B cell (primary cell): Measurements from ENCODE around the gene PNLIPRP1. TPM values are rescaled to one million over a fixed set of nuclear protein-coding genes. Genes with fewer than 3 reads are reported as not detected.

ENCODE experiments used
- ATAC-seq: fragments of 200-7000 bp; cut with Tn5 transposase; one replicate; pipeline ENCODE4 v1.10.0; 2021; ENCODE audit warnings: low read depth, mild to moderate bottlenecking, moderate number of reproducible peaks, moderate library complexity
- CTCF ChIA-PET: fragments of 350-600 bp; sonication (Branson Sonifier 250); formaldehyde crosslinking; loops from one replicate; lab custom pipeline; 2021; ENCODE audit warnings: antibody characterized with exemption, inconsistent platforms; lab: Charles Lee
- POLR2A ChIA-PET: fragments of 350-600 bp; sonication (Branson Sonifier 250); formaldehyde crosslinking; loops from one replicate; lab custom pipeline; 2021; ENCODE audit warnings: antibody characterized with exemption; lab: Charles Lee
- DNase-seq: peaks from one replicate; pipeline ENCODE4 v3.0.0; 2013
- H2AFZ ChIP-seq: 2 replicates; pipeline ENCODE4 v1.6.1; 2012; ENCODE audit warnings: mild to moderate bottlenecking, low read depth, low read length; ENCODE audit not compliant: insufficient read depth, poor library complexity, severe bottlenecking
- H3K27ac ChIP-seq, 2 donors: 1 replicate in 1 of 2; 2 replicates in 1 of 2; pipeline ENCODE4 v1.5.1; 2012 to 2013; ENCODE audit warnings: low read length in 2 of 2, mild to moderate bottlenecking in 2 of 2, moderate library complexity in 1 of 2
- H3K27me3 ChIP-seq, 4 experiments: fragments of 200-600 bp in 1 of 4; sonication (generic) in 1 of 4; replicated peaks in 1 of 4; 1 replicate in 2 of 4; 2 replicates in 2 of 4; pipeline versions ENCODE4 v1.6.1 to v1.7.0; 2013 to 2016; ENCODE audit warnings: low read length in 3 of 4, mild to moderate bottlenecking in 2 of 4, mixed read lengths in 1 of 4, moderate library complexity in 1 of 4; ENCODE audit not compliant: insufficient read depth in 4 of 4, control insufficient read depth in 3 of 4; ENCODE audit errors: control extremely low read depth in 1 of 4
- H3K36me3 ChIP-seq, 2 experiments: replicated peaks in 1 of 2; 1 replicate in 1 of 2; 2 replicates in 1 of 2; pipeline versions ENCODE4 v1.6.1 to v1.7.1; 2013; ENCODE audit warnings: low read length in 1 of 2; ENCODE audit not compliant: insufficient read depth in 2 of 2, control insufficient read depth in 1 of 2; ENCODE audit errors: control extremely low read depth in 1 of 2, extremely low read depth in 1 of 2
- H3K4me1 ChIP-seq, 2 donors: fragments of 200-600 bp in 1 of 2; sonication (generic) in 1 of 2; 1 replicate in 1 of 2; 2 replicates in 1 of 2; pipeline versions ENCODE4 v1.5.1 to v1.6.1; 2013 to 2017; ENCODE audit warnings: low read length in 2 of 2; ENCODE audit not compliant: control insufficient read depth in 2 of 2, insufficient read depth in 2 of 2
- H3K4me2 ChIP-seq: replicated peaks from 2 replicates; pipeline ENCODE3; 2012; ENCODE audit warnings: mild to moderate bottlenecking, low read depth, low read length; ENCODE audit not compliant: poor library complexity, severe bottlenecking
- H3K4me3 ChIP-seq, 5 experiments: fragments of 200-600 bp in 1 of 5; sonication (generic) in 1 of 5; 1 replicate in 3 of 5; 2 replicates in 2 of 5; pipeline versions ENCODE4 v1.5.1 to v1.7.0; 2011 to 2016; ENCODE audit warnings: low read length in 4 of 5, mild to moderate bottlenecking in 4 of 5, low read depth in 2 of 5, control low read depth in 1 of 5, moderate library complexity in 1 of 5; ENCODE audit not compliant: insufficient read depth in 1 of 5; ENCODE audit errors: control extremely low read depth in 1 of 5, extremely low read depth in 1 of 5
- H3K79me2 ChIP-seq: fragments of 200-600 bp; sonication (generic); one replicate; pipeline ENCODE4 v1.6.0; 2016; ENCODE audit warnings: low read length; ENCODE audit not compliant: control insufficient read depth, insufficient read depth
- H3K9ac ChIP-seq: fragments of 200-600 bp; sonication (generic); 2 replicates; pipeline ENCODE4 v1.6.1; 2017; ENCODE audit warnings: mild to moderate bottlenecking, low read length, moderate library complexity
- H3K9me3 ChIP-seq, 3 donors: one replicate each; pipeline versions ENCODE4 v1.6.1 to v1.7.1; 2013; ENCODE audit warnings: low read length in 2 of 3; ENCODE audit not compliant: control insufficient read depth in 2 of 3, insufficient read depth in 1 of 3; ENCODE audit errors: control extremely low read depth in 1 of 3
- H4K20me1 ChIP-seq: 2 replicates; pipeline ENCODE4 v1.6.0; 2012; ENCODE audit warnings: mild to moderate bottlenecking, low read length; ENCODE audit not compliant: insufficient read depth, control insufficient read depth, poor library complexity, severe bottlenecking
- H3K27ac Mint-ChIP-seq: one replicate; pipeline ENCODE4 v1.8.0; 2021; ENCODE audit warnings: mixed read lengths
- H3K27me3 Mint-ChIP-seq: one replicate; pipeline ENCODE4 v1.8.0; 2021; ENCODE audit warnings: mixed read lengths
- H3K4me1 Mint-ChIP-seq: one replicate; pipeline ENCODE4 v1.8.0; 2021; ENCODE audit warnings: mixed read lengths
- H3K4me3 Mint-ChIP-seq: one replicate; pipeline ENCODE4 v1.8.0; 2021; ENCODE audit warnings: mixed read lengths
- H3K9me3 Mint-ChIP-seq: one replicate; pipeline ENCODE4 v1.8.0; 2022; ENCODE audit warnings: mixed read lengths; ENCODE audit not compliant: insufficient read depth
- EZH2 ChIP-seq: IDR thresholded peaks from 2 replicates; pipeline ENCODE4 v1.6.1; 2012; ENCODE audit warnings: borderline replicate concordance, low read depth, mild to moderate bottlenecking, moderate library complexity, low read length; ENCODE audit not compliant: insufficient read depth, poor library complexity, severe bottlenecking
- WGBS: methylation state at CpG from one replicate; pipeline ENCODE4 v1.1.5; 2013; ENCODE audit warnings: missing lambda C conversion rate; ENCODE audit not compliant: insufficient coverage; 5-methylcytosine and 5-hydroxymethylcytosine counted together
- intact Hi-C: fragments of 100-400 bp; cut with micrococcal nuclease; formaldehyde crosslinking; loops from one replicate; pipeline ENCODE4 v1.10.0; 2022
- polyA plus RNA-seq: library from polyadenylated mRNA; depleted of rRNA; stranded (reverse); fragments of >200 nt; gene quantifications from 2 replicates; pipeline ENCODE4 v1.2.3, GENCODE V29; 2012
- total RNA-seq, 2 donors: library from RNA; stranded (reverse); fragments of 120-200 nt in 1 of 2; gene quantifications; 1 replicate in 1 of 2; 2 replicates in 1 of 2; pipeline versions ENCODE4 v1.2.3 to v1.2.4, GENCODE V29; 2013 to 2022
- TF ChIP-seq, protein P1 (sequence below): fragments of 200-600 bp; IDR thresholded peaks from one replicate; pipeline ENCODE4 v1.8.0; 2022; ENCODE audit warnings: antibody characterized with exemption, mild to moderate bottlenecking

The PNLIPRP1 gene
- total and polyA plus RNA-seq, 2 donors (not counting 1 experiment from before 2014, with no cell fraction given) = not detected

DNA sequence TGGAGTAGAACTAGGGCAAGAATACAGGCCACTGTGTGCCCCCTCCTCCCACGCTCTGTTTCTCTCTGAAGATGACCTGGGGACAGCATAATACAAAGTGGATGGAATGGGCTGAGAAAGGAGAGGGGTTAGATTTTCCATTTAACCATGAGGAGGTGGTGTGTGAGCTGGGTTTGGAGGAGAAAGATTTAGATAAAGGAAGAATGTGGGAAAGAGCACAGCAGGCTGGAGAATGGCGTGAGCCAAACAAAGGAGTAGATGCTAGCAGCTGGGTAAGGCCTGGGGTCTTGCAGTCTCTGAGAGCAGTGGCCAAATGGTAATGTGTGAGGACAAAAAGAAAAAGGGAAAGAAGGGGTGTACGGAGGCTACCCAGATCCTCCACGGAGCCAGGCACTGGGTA is 38.6 kb downstream of the PNLIPRP1 start:
- intact Hi-C loops = no loop called here
- Mint-ChIP-seq H3K27me3 (peaks cover 19% of the 10 kb centered on the region), H3K9me3 (no peaks in the 10 kb centered on the region), H3K4me3 (no peak overlapping the region), H3K27ac (no peak overlapping the region), H3K4me1 (no peaks in the 10 kb centered on the region)
- Histone ChIP-seq H3K4me3 (no peak overlapping the region), H3K9me3 (peaks cover 0 to 6% (median 0%) of the 10 kb centered on the region in 3 donors), H3K36me3 (no peaks in the 10 kb centered on the region), H3K4me2 (no peak overlapping the region), H3K27me3 (peaks cover 0 to 4% (median under 1%) of the 10 kb centered on the region in 4 experiments), H3K27ac (no peak overlapping the region), H3K4me1 (no peaks in the 10 kb centered on the region), H3K9ac (no peak overlapping the region), H2AFZ (no peak overlapping the region), H3K79me2 (no peaks in the 10 kb centered on the region), H4K20me1 (no peaks in the 10 kb centered on the region)
- TF ChIP-seq EZH2 = no peak
- TF ChIP-seq, protein P1, sequence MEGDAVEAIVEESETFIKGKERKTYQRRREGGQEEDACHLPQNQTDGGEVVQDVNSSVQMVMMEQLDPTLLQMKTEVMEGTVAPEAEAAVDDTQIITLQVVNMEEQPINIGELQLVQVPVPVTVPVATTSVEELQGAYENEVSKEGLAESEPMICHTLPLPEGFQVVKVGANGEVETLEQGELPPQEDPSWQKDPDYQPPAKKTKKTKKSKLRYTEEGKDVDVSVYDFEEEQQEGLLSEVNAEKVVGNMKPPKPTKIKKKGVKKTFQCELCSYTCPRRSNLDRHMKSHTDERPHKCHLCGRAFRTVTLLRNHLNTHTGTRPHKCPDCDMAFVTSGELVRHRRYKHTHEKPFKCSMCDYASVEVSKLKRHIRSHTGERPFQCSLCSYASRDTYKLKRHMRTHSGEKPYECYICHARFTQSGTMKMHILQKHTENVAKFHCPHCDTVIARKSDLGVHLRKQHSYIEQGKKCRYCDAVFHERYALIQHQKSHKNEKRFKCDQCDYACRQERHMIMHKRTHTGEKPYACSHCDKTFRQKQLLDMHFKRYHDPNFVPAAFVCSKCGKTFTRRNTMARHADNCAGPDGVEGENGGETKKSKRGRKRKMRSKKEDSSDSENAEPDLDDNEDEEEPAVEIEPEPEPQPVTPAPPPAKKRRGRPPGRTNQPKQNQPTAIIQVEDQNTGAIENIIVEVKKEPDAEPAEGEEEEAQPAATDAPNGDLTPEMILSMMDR = no peak
- no peak for ATAC-seq
- no peak for DNase-seq
- CTCF ChIA-PET = no interaction called here
- POLR2A ChIA-PET = no interaction called here
- WGBS = 81% methylated on average over 2 of the region's 4 CpGs

DNA sequence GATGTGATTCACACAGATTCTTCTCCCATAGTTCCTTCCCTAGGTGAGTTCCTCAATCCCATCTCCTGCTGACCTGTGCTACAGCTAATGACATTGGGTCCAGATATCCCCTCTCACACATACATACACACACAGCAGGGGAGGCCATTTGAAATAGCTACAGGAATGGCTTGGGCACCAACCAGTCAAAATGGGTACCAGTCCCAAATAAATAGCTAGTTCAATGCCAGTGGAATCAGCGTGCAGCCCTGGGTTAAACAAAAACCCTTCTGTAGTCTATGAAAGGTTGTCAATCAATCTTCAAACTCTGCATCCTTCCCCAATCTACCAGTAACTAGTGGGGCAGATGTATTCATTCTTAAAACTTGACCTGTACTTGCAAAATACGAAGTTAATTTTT is 39.3 kb downstream of the PNLIPRP1 start:
- Histone ChIP-seq H3K4me1 (no peaks in the 10 kb centered on the region), H2AFZ (no peak overlapping the region), H3K36me3 (no peaks in the 10 kb centered on the region), H3K27me3 (peaks cover 0 to 4% (median under 1%) of the 10 kb centered on the region in 4 experiments), H3K79me2 (no peaks in the 10 kb centered on the region), H3K9me3 (peaks cover 0 to 6% (median 0%) of the 10 kb centered on the region in 3 donors), H3K4me2 (no peak overlapping the region), H3K4me3 (no peak overlapping the region), H3K9ac (no peak overlapping the region), H3K27ac (no peak overlapping the region), H4K20me1 (no peaks in the 10 kb centered on the region)
- ChIA-PET POLR2A (no interaction called here), CTCF (no interaction called here)
- no peaks in the 10 kb centered on the region for H3K9me3 Mint-ChIP-seq
- ATAC-seq (no peak), DNase-seq (no peak)
- WGBS = 60% methylated on average over 1 of the region's 2 CpGs
- no peaks in the 10 kb centered on the region for H3K4me1 Mint-ChIP-seq
- H3K27ac Mint-ChIP-seq = no peak overlapping the region
- peaks cover 19% of the 10 kb centered on the region for H3K27me3 Mint-ChIP-seq
- no peak overlapping the region for H3K4me3 Mint-ChIP-seq
- TF ChIP-seq, protein P1 = no peak
- no peak for TF ChIP-seq EZH2
- intact Hi-C loops = no loop called here
